ENCODE results near the gene ZNF646.

Gene ZNF646

DNA sequence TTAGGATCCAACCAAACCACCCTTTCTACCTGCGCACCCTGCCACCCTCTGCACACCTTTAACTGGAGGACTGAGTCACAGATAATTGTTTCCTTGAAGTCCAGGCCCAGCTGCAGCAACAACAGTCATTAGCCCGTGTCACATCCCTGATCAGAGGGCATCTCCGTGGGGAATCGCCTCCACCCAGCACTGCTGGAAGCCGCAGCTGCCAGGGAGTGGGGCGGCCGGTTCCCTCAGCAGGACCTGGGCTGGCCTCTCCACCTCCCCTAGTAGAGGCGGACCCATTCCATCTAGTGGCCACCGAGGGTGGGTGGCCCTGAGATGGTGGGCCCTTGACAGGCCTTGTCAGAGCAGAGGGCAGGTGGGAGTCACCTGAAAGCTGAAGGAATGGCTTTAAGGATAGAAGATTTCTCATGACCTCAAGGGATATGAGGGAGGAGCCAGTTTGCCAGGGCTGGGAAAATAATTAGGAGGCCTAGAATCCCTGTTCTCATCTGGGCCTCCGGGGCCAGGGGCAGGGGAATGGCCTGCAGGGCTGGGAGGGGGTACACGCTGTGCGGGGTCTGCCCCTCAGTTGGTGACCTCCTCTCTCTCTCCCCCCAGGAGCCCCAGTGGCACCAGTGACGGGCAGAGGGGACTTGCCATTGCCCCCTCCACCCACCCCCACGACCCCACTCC is 8.3 kb downstream of the ZNF646 start:
- Histone ChIP-seq H3K9me2 (replicated peaks; ENCODE audit: low read depth, low read length) (no peaks in the 10 kb centered on the region), H3K4me3 (ENCODE audit: low read length, poor library complexity, severe bottlenecking) (no peak overlapping the region), H4K20me1 (ENCODE audit: insufficient read depth, low read length, poor library complexity, severe bottlenecking) (peaks cover 27% of the 10 kb centered on the region), H3K36me3 (ENCODE audit: insufficient read depth, low read length) (peaks cover 29% of the 10 kb centered on the region; the same call in 1 of the 2 replicates), H3K27me3 (ENCODE audit: insufficient read depth, low read length, poor library complexity, severe bottlenecking) (no peaks in the 10 kb centered on the region), H3F3A (ENCODE audit: low read depth) (no peaks in the 10 kb centered on the region), H3K9ac (ENCODE audit: low read depth, low read length, poor library complexity, severe bottlenecking) (no peak overlapping the region), H3K79me2 (ENCODE audit: insufficient read depth, low read length) (peaks cover 29% of the 10 kb centered on the region), H3K4me2 (ENCODE audit: low read depth, low read length, poor library complexity, severe bottlenecking) (no peak overlapping the region), H2AFZ (ENCODE audit: low read length) (no peak overlapping the region), H3K4me1 (ENCODE audit: insufficient read depth, low read length, poor library complexity, severe bottlenecking) (peaks cover 4% of the 10 kb centered on the region), H3K9me3 (ENCODE audit: insufficient read depth, low read depth, low read length) (no peaks in the 10 kb centered on the region)
- TF ChIP-seq, protein P1, sequence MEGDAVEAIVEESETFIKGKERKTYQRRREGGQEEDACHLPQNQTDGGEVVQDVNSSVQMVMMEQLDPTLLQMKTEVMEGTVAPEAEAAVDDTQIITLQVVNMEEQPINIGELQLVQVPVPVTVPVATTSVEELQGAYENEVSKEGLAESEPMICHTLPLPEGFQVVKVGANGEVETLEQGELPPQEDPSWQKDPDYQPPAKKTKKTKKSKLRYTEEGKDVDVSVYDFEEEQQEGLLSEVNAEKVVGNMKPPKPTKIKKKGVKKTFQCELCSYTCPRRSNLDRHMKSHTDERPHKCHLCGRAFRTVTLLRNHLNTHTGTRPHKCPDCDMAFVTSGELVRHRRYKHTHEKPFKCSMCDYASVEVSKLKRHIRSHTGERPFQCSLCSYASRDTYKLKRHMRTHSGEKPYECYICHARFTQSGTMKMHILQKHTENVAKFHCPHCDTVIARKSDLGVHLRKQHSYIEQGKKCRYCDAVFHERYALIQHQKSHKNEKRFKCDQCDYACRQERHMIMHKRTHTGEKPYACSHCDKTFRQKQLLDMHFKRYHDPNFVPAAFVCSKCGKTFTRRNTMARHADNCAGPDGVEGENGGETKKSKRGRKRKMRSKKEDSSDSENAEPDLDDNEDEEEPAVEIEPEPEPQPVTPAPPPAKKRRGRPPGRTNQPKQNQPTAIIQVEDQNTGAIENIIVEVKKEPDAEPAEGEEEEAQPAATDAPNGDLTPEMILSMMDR (conservative IDR thresholded peaks at IDR 0.05; ENCODE audit: low read length): no peak
- no peak for TF ChIP-seq EZH2phosphoT487 (IDR thresholded peaks at IDR 0.05; ENCODE audit: borderline replicate concordance)

- Histone ChIP-seq H4K20me1 (ENCODE audit: insufficient read depth, low read length, poor library complexity, severe bottlenecking) (peaks cover 27% of the 10 kb centered on the region), H3K36me3 (ENCODE audit: insufficient read depth, low read length) (peaks cover 26% of the 10 kb centered on the region; the same call in 1 of the 2 replicates), H3F3A (ENCODE audit: low read depth) (no peaks in the 10 kb centered on the region), H3K27me3 (ENCODE audit: insufficient read depth, low read length, poor library complexity, severe bottlenecking) (no peaks in the 10 kb centered on the region), H3K9me3 (ENCODE audit: insufficient read depth, low read depth, low read length) (no peaks in the 10 kb centered on the region), H3K9ac (ENCODE audit: low read depth, low read length, poor library complexity, severe bottlenecking) (no peak overlapping the region), H3K4me1 (ENCODE audit: insufficient read depth, low read length, poor library complexity, severe bottlenecking) (peaks cover 4% of the 10 kb centered on the region), H3K4me2 (ENCODE audit: low read depth, low read length, poor library complexity, severe bottlenecking) (no peak overlapping the region), H3K9me2 (replicated peaks; ENCODE audit: low read depth, low read length) (no peaks in the 10 kb centered on the region), H3K79me2 (ENCODE audit: insufficient read depth, low read length) (peaks cover 23% of the 10 kb centered on the region), H2AFZ (ENCODE audit: low read length) (no peak overlapping the region), H3K4me3 (ENCODE audit: low read length, poor library complexity, severe bottlenecking) (no peak overlapping the region)
- TF ChIP-seq, protein P1 (conservative IDR thresholded peaks at IDR 0.05; ENCODE audit: low read length): no peak
- TF ChIP-seq EZH2phosphoT487 (IDR thresholded peaks at IDR 0.05; ENCODE audit: borderline replicate concordance): no peak
Observed at GRCh38 chr16:31083081-31083480, 8.9 kb downstream of the ZNF646 start.

DNA sequence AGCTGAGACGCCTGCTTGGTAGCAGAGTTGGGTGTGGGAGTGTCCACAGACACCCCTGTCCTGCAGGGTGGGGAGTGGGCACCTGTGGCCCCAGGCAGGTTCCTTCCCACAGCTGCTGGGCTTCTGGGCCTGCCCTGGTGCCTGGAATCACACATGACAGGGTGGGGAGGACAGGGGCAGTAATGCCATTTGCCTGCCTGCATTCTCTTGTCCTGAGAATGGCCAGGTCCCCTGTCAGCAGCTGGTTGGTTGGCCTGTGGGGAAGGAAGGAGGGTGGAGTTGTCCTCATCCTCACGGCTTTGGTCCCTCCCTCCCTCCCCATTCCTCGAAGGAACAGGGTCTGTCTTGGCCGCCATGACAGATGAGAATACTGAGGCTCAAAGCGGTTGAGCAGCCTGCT is 9.3 kb downstream of the ZNF646 start:
- H3K36me3 ChIP-seq (ENCODE audit: insufficient read depth, low read length): peaks cover 23% of the 10 kb centered on the region; the same call in 1 of the 2 replicates
- no peaks in the 10 kb centered on the region for H3K9me3 ChIP-seq (ENCODE audit: insufficient read depth, low read depth, low read length)
- peaks cover 18% of the 10 kb centered on the region; the same call in 1 of the 2 replicates for H3K79me2 ChIP-seq (ENCODE audit: insufficient read depth, low read length)
- H2AFZ ChIP-seq (ENCODE audit: low read length): no peak overlapping the region
- H3K4me1 ChIP-seq (ENCODE audit: insufficient read depth, low read length, poor library complexity, severe bottlenecking): peaks cover 4% of the 10 kb centered on the region
- H3K4me3 ChIP-seq (ENCODE audit: low read length, poor library complexity, severe bottlenecking): no peak overlapping the region
- no peaks in the 10 kb centered on the region for H3K27me3 ChIP-seq (ENCODE audit: insufficient read depth, low read length, poor library complexity, severe bottlenecking)
- H3K9me2 ChIP-seq (replicated peaks; ENCODE audit: low read depth, low read length): no peaks in the 10 kb centered on the region
- no peak overlapping the region for H3K4me2 ChIP-seq (ENCODE audit: low read depth, low read length, poor library complexity, severe bottlenecking)
- H3K9ac ChIP-seq (ENCODE audit: low read depth, low read length, poor library complexity, severe bottlenecking): no peak overlapping the region
- H4K20me1 ChIP-seq (ENCODE audit: insufficient read depth, low read length, poor library complexity, severe bottlenecking): peaks cover 27% of the 10 kb centered on the region
- no peak for TF ChIP-seq EZH2phosphoT487 (IDR thresholded peaks at IDR 0.05; ENCODE audit: borderline replicate concordance)
- TF ChIP-seq, protein P1 (conservative IDR thresholded peaks at IDR 0.05; ENCODE audit: low read length): no peak
- H3F3A ChIP-seq (ENCODE audit: low read depth): no peaks in the 10 kb centered on the region
